Measurements from ENCODE around the gene SELENOO.

Gene SELENOO

GRCh38 chr22:50178871-50179869, 21.6 kb upstream of the SELENOO start:
- no peak for TF ChIP-seq CTCF (IDR thresholded peaks at IDR 0.05; ENCODE audit: insufficient read depth, missing control alignments)
- FAIRE-seq (no peak), DNase-seq (ENCODE audit: insufficient read length, low spot score) (no peak)

GRCh38 chr22:50179937-50180726, 20.7 kb upstream of the SELENOO start:
- no peak for FAIRE-seq
- no peak for TF ChIP-seq CTCF (IDR thresholded peaks at IDR 0.05; ENCODE audit: insufficient read depth, missing control alignments)
- DNase-seq (ENCODE audit: insufficient read length, low spot score): no peak

- DNase-seq (ENCODE audit: insufficient read length, low spot score) (no peak), FAIRE-seq (no peak)
- TF ChIP-seq CTCF (IDR thresholded peaks at IDR 0.05; ENCODE audit: insufficient read depth, missing control alignments): no peak
These were observed 19.9 kb upstream of the SELENOO start for GRCh38 chr22:50180727-50181521.

- DNase-seq (ENCODE audit: insufficient read length, low spot score) (no peak), FAIRE-seq (no peak)
- no peak for TF ChIP-seq CTCF (IDR thresholded peaks at IDR 0.05; ENCODE audit: insufficient read depth, missing control alignments)
These were observed 18.4 kb upstream of the SELENOO start for GRCh38 chr22:50182176-50183081.

GRCh38 chr22:50183141-50183971, 17.5 kb upstream of the SELENOO start:
- FAIRE-seq: no peak

More at GRCh38 chr22:50183141-50183971, 17.5 kb upstream of the SELENOO start:
- TF ChIP-seq CTCF (IDR thresholded peaks at IDR 0.05; ENCODE audit: insufficient read depth, missing control alignments): no peak
- DNase-seq (ENCODE audit: insufficient read length, low spot score): no peak

Data from D721Med (cell line).